Activated naive CD4-positive, alpha-beta T cell (primary cell): ENCODE data around the gene PRR14L.

Experiments used
- DNase-seq, 4 experiments: peaks; one replicate each; lab custom pipeline; 2025; lab: John Stamatoyannopoulos, UW

Gene PRR14L

DNA sequence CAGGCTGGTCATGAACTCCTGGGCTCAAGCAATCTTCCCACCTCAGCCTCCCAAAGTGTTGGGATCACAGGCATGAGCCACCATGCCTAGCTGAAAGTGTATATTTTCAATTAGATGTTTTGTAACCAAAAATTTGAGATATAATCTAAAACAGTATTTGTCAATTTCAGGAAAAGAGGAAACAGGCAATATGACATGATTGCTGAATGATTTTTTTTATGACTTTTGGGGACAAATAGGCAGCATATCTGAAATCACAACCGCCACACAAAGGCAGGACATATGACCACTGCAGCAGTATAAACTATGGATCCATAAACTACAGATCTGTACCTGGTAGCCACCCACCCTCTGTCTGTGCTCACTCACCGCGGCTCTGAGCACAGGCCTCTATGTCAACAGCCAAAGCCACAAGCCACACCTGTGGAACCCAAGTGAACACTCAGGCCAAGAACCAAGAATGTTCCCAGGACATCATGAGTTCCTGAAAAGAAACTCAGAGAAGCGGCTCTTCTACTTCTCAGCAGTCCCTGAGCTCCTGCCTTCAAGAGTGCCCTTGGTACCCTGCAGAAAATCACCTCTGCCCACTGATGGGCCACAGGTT, 110.4 kb downstream of the PRR14L start:
- DNase-seq = no peak

DNA sequence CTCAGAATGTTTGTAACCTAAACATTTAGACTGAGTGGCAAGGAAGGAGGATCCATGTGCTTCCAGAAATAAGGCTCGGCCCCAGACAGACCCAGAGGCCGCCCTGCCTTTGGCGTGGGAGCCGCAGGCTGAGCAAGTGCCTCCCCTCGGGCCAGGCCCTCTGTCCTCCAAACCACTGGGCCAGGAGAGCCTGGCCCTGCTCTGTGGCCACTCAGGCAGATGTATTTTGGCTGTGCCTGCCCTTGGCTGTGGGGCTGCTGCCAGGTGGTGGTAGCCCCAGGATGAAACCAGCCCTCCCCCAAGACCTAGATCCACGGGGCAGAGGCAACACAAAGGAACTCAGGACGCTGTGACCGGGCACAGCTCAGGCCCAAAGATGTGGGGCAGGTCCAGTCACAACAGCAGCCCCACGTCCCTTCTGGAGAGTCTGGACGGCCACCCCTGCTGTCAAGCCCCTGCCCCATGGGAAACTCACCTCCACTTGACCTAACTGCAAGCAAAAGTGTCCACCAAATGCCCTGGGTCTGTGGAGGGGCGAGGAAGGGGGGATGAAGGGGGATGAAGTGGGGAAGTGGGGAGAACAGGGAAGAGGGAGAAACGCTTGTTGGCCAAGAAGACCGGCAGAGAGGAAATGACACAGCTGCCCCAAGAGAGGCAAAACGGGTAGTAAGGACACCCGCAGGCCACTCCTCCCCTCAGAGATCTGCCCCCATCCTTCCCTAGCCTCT, 111.9 kb downstream of the PRR14L start:
- DNase-seq = no peak

DNA sequence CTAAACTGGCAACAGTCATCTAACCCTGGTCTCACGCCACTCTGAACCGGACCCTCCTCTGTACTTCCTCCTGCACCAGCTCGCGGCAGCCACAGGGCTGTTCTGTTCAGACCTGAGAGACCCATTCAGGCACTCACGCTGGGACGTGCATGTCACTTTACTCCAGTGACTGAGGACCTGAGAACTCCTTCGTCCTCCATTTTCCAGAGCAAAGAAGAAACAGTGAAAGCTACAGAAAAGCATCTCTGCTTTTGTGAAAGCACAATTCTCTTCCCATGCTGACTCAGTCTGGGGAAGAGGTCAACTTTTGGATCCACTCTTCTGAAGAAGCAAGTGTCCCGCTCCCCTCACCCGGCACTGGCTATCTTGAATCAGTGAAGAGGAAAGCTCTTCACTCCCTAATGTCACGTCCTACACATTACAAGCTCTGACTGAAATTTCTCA, 112.5 kb downstream of the PRR14L start:
- DNase-seq = no peak

DNA sequence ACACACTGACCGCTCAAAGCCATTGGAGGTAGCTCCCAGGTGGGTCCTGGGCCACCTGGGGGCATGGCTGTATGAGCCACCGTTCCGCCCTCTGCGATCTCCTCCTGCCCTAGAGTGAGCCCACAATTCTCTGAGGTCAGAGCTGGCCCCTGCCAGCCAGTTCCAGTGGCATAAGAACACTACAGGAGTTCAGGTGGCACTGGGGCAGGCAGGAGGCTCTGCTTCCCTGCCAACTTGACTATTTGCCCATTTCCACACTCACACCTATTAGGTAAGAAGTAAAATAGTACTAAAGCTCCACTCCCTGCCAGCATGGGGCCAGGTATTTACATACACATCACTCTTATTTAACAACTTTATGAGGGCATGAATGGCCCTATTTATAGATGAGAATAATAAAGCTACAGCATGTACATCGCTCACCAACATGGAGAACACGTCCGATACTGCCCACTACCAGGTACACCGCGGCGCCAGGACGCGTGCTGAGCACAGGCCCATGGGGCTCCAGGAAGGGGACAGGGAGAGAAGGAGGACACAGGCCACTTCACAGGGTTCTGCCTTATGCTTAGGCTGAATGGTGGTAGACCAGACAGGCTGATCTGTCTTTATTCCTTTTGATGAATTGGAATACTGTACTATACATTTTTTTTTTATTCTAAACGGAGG, 114.2 kb downstream of the PRR14L start:
- DNase-seq = no peak

DNA sequence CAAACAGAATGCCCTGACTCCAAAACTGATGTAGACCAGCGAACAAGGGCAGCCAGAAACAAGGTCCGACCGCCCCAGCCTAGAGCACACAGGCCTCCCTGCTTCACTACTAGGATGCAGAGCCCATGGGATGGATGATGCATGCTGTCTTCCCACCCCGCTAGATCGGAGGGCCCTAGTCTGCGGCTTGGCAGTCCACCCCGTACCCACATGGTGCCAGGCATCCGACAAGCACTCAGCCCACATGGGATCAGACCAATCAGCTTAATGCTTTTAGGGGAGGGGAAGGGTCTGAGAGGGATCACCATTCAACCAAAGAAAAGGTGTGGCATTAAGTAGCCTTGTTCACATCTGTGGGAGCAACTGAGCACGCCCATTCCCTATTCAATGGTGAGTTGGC, 118.5 kb downstream of the PRR14L start:
- DNase-seq = no peak
